Hepatocyte (in vitro differentiated cells): Measurements from ENCODE around the gene CCNK.

Experiments
- CTCF ChIP-seq: fragments of 200-600 bp; sonication (generic); IDR thresholded peaks from 2 replicates; pipeline ENCODE4 v1.5.1; 2016; ENCODE audit warnings: antibody characterized with exemption, mild to moderate bottlenecking; ENCODE audit not compliant: poor library complexity
- EZH2 ChIP-seq: fragments of 200-600 bp; sonication (generic); IDR thresholded peaks from 2 replicates; pipeline ENCODE4 v1.6.1; 2016; ENCODE audit warnings: antibody characterized with exemption, mild to moderate bottlenecking, borderline replicate concordance

- TF ChIP-seq CTCF = no peak
- TF ChIP-seq EZH2 = no peak
These were observed 33.5 kb upstream of the CCNK start for GRCh38 chr14:99447739-99448138.
